Epithelial cell of proximal tubule (primary cell): ENCODE measurements around the gene TOX2. TPM values are rescaled to one million over a fixed set of nuclear protein-coding genes. Genes with fewer than 3 reads are reported as not detected.

Experiments
- DNase-seq: peaks from one replicate; pipeline ENCODE4 v3.0.0-alpha.2; 2011; ENCODE audit warnings: low read depth
- H3K4me3 ChIP-seq: 2 replicates; pipeline ENCODE4 v1.5.1; 2011; ENCODE audit warnings: low read depth, mild to moderate bottlenecking, low read length
- CTCF ChIP-seq: conservative IDR thresholded peaks from 2 replicates; pipeline ENCODE4 v1.5.1; 2012; ENCODE audit warnings: low read depth, mild to moderate bottlenecking, low read length
- total RNA-seq: library from RNA; depleted of rRNA; stranded (reverse); fragments of >200 nt; gene quantifications from 2 replicates; pipeline ENCODE4 v1.2.3, GENCODE V29; 2015

Gene TOX2
- total RNA-seq, 1 donor from 2014 or later: 2.5 TPM

GRCh38 chr20:43938932-43939761, 24.5 kb downstream of the TOX2 start:
- no peak overlapping the region for H3K4me3 ChIP-seq
- DNase-seq: peak; percentile 98
- TF ChIP-seq CTCF: no peak

- no peak for TF ChIP-seq CTCF
- no peak for DNase-seq
- no peak overlapping the region for H3K4me3 ChIP-seq
Observed at GRCh38 chr20:43939762-43940121, 25.1 kb downstream of the TOX2 start.

- H3K4me3 ChIP-seq: no peak overlapping the region
- no peak for DNase-seq
- TF ChIP-seq CTCF: no peak
Observed at GRCh38 chr20:43940518-43941225, 26.0 kb downstream of the TOX2 start.

GRCh38 chr20:43941476-43942200, 27.0 kb downstream of the TOX2 start:
- no peak overlapping the region for H3K4me3 ChIP-seq
- TF ChIP-seq CTCF: no peak
- no peak for DNase-seq

GRCh38 chr20:43942201-43942590, 27.5 kb downstream of the TOX2 start:
- TF ChIP-seq CTCF: no peak
- no peak overlapping the region for H3K4me3 ChIP-seq
- no peak for DNase-seq

GRCh38 chr20:43942667-43943285, 28.1 kb downstream of the TOX2 start:
- DNase-seq: no peak
- TF ChIP-seq CTCF: no peak
- H3K4me3 ChIP-seq: no peak overlapping the region
